Activated naive CD4-positive, alpha-beta T cell treated with anti-CD3 and anti-CD28 coated beads, Interleukin-2, amount 50 U/mL, for 24 hours (primary cell): Measurements from ENCODE around the gene NFATC3.

Experiments
- H3K27ac Mint-ChIP-seq: one replicate; pipeline ENCODE4 v1.8.0; 2021; ENCODE audit warnings: mild to moderate bottlenecking, mixed read lengths
- H3K27me3 Mint-ChIP-seq: one replicate; pipeline ENCODE4 v1.8.0; 2021; ENCODE audit warnings: mixed read lengths
- H3K36me3 Mint-ChIP-seq: one replicate; pipeline ENCODE4 v1.8.0; 2021; ENCODE audit warnings: mixed read lengths
- H3K4me1 Mint-ChIP-seq: one replicate; pipeline ENCODE4 v1.8.0; 2021; ENCODE audit warnings: mixed read lengths
- H3K4me3 Mint-ChIP-seq: one replicate; pipeline ENCODE4 v1.8.0; 2021; ENCODE audit warnings: mild to moderate bottlenecking, mixed read lengths
- H3K9me3 Mint-ChIP-seq: one replicate; pipeline ENCODE4 v1.8.0; 2021; ENCODE audit warnings: mixed read lengths

Gene NFATC3

DNA sequence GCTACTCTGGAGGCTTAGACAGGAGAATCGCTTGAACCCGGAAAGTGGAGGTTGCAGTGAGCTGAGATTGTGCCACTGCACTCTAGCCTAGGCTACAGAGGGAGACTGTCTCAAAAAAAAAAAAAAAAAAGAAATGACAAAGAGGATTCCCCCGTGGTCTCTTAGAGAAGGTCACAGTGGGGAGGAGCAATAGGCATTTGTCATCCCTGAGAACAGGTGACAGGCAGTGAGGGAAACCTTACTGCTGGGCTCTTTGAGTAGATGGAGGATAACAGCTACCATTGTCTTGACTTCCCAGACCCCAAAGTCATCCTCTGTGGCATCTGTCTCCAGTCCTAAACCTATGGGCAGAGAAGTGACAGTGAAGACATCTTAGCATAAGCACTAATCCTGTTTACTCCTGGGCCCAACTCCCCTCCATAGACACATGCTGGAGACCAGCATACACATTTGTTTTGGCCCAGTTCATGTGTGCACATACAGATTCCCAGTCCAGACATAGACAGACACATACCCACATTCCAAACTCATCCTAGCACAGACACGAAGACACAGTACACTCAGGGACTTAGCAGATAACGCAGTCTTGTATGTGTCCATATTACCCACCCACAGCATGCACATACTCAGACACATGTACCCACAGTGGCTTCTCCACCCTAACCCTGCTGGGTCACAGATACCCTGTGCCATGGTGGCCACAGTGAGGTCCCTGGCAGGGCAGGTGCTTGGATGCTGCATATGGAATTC is 148.1 kb downstream of the NFATC3 start:
- Mint-ChIP-seq H3K36me3 (no peaks in the 10 kb centered on the region), H3K27me3 (no peaks in the 10 kb centered on the region), H3K27ac (no peak overlapping the region), H3K4me3 (no peak overlapping the region), H3K4me1 (peaks cover 34% of the 10 kb centered on the region), H3K9me3 (no peaks in the 10 kb centered on the region)

DNA sequence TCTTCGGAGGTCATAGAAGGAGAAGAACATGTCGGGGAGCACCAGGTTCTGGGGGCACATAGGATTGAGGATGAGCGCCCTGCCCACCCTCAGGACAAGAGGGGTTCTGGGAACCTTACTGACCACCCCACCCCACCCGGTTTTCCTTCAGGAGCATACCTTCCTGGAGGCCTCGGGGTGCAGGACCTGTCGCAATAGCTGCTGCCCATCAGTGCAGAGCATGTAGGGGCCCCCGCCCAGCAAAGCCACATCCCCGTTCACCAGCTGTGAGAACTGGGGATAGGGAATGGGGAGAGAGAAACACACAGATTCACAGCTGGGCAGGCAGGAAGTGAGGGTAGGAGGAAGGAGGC is 148.6 kb downstream of the NFATC3 start:
- H3K27ac Mint-ChIP-seq = no peak overlapping the region
- H3K4me3 Mint-ChIP-seq = no peak overlapping the region
- H3K9me3 Mint-ChIP-seq = no peaks in the 10 kb centered on the region
- H3K27me3 Mint-ChIP-seq = no peaks in the 10 kb centered on the region
- peaks cover 38% of the 10 kb centered on the region for H3K4me1 Mint-ChIP-seq
- H3K36me3 Mint-ChIP-seq = no peaks in the 10 kb centered on the region

DNA sequence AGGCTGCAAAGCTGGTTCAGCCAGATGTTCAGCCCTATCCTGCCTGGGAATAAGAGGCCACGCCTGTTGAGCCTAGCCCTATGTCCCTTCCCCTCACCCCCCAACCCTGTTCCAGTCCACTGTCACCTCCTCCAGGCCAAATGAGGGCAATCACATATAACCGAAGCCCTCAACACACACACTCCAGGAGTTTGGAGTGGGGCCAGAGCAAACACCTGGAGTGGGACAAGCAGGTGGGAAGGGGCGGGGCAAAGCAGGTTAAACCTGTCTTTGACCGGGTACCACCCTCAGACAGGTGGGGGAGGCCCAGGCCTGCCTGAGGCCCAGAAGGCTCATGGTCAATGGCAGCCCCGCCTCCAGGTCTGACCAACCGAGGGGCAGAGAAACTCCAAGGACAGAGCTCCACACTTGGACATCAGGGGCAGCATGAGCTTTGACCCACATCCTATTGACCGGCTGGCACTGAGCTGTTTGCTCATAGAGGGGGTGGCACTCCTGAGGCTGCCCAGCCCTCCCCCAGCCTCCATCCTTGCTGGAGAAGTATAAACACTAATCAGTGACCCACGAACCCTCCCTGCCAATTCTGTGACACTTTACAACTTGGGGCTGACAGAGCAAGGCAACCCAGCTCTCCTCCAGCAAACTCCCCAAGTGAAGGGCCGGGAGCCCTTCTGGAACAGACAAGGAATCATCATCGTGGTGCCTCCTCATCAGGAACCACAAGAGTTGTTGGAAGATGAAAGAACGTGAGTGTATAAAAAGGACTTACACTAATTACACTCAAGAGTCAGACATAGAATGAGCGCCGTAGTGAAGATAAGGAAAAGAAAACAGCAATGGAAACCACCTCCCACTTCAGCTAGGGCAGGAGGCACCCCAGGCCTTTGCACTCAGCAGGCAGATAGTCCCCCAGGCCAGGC is 149.3 kb downstream of the NFATC3 start:
- H3K27ac Mint-ChIP-seq = peak overlapping the region; percentile 92

DNA sequence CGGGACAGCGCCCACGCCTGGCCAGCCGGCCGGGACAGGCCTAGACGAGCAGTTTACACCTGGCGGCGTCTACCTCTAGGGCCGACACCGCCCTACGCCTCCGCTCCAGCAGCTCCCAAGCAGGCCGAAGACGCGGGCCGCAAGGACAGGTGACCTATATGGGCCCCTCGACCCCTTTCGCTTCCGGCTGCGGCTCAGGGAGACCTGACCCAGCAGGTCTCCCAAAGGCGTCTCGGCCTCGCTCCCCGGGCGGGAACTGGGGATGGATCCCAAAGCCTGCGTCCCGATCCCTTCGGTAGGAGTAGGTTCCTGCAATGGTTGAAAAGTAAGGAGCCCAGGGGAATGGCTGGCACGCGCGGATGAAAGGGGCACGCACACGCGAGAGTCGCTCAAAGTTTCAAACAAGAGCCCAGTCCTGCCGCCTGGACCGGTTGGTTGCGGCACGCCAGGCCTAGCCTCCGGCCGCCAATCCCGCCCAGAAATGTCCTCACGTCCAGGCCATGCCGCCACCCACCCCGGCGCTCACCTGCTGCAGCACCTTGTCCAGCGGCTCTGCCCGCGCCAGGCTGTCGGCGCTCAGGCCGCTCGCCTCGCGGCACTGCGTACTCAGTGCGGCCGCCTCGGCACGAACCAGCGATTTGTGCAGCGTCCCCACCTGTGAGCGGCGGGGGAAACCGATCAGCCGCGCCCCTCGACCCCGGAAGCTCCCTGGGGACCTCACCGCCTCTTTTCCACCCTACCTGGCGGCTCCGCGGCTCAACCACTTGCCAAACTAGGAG is 150.1 kb downstream of the NFATC3 start:
- no peaks in the 10 kb centered on the region for H3K36me3 Mint-ChIP-seq
- H3K27me3 Mint-ChIP-seq = no peaks in the 10 kb centered on the region
- H3K27ac Mint-ChIP-seq = peak overlapping the region; percentile 46
- no peaks in the 10 kb centered on the region for H3K9me3 Mint-ChIP-seq
- H3K4me3 Mint-ChIP-seq = peak overlapping the region; percentile 7
- H3K4me1 Mint-ChIP-seq = peaks cover 34% of the 10 kb centered on the region

More for the DNA sequence above, 149.3 kb downstream of the NFATC3 start:
- Mint-ChIP-seq H3K4me1 (peaks cover 36% of the 10 kb centered on the region), H3K36me3 (no peaks in the 10 kb centered on the region), H3K4me3 (peak overlapping the region; percentile 23), H3K27me3 (no peaks in the 10 kb centered on the region), H3K9me3 (no peaks in the 10 kb centered on the region)

DNA sequence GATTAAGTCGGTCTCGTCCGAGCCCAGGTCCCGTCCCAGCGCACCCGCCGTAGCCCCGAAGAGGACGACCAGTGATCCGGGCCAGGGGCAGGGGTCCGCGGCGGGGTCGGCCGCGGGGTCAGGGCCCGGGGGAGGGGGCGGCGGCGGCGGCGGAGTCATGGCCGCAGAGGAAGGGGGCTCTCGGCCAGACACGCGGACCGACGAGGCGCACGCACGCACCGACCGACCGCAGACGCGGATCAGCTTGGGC is 150.6 kb downstream of the NFATC3 start, which contains the start of gene ESRP2:
TSS of gene ESRP2 (minus strand) at position 241 of the 250 bp plus-strand sequence. CDS start at position 159, 82 bp downstream.
- no peaks in the 10 kb centered on the region for H3K36me3 Mint-ChIP-seq
- no peaks in the 10 kb centered on the region for H3K9me3 Mint-ChIP-seq
- peak within 1 kb of the TSS; percentile 95 for H3K4me3 Mint-ChIP-seq
- H3K27me3 Mint-ChIP-seq = no peaks in the 10 kb centered on the region
- peak within 1 kb of the TSS; percentile 89 for H3K27ac Mint-ChIP-seq
- peaks cover 34% of the 10 kb centered on the region for H3K4me1 Mint-ChIP-seq

DNA sequence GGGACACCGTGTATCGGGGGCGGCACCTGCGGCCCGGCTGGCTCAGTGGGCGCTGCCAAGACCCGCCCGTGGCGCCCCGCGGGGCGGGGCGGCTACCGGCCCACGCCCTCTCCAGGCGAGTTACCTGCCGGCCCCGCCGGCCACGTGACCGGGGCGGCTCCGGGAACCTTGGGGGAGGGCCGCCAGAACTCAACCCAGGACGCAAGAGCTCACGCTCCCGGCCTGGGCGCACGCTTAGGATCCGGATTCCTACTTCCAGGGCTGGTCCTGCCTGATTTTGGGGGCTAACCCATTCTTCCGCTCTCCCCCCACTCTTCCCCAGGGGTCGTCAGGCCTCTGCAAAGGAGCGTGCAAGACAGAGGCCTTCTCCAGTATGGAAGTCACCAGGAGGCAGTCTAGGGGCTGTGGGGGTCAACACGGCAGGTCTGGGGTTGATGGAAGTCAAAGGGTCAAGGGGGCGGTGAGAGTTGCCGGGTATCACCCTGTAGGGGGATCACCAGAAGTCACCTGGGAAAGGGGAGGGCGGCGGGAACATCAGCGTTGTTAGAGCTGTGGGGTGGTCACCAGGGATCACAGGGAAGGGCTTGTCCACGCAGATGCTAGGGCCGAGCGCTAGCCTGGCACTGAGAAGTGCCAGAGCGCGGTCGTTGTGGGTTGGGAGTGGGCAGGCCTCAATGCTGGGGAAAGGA is 151.1 kb downstream of the NFATC3 start:
- Mint-ChIP-seq H3K27ac (peak overlapping the region; percentile 89), H3K4me3 (peak overlapping the region; percentile 95), H3K9me3 (no peaks in the 10 kb centered on the region), H3K27me3 (no peaks in the 10 kb centered on the region), H3K4me1 (peaks cover 34% of the 10 kb centered on the region), H3K36me3 (no peaks in the 10 kb centered on the region)

DNA sequence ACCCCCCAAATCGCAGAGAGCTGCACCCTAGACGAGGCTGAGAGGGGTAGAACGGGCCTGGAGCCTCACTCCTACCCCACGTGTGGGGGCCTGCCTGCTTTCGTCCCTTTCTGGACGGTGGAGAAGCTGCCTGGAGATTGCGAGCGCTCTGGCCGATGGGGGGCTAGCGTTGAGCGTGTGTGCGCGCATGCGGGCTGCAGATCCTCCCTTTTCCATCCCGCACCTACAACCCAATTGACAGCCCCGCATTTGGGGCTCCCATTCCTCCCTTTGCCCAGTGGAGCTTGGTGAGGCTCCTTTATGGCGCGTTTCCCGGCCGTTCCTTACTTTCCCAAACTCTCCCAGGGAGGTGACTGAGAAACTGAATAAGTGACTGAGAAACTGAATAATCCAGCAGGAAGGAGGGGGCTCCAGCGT is 151.7 kb downstream of the NFATC3 start:
- Mint-ChIP-seq H3K4me3 (peak overlapping the region; percentile 95), H3K36me3 (no peaks in the 10 kb centered on the region), H3K27ac (peak overlapping the region; percentile 89), H3K9me3 (no peaks in the 10 kb centered on the region), H3K27me3 (no peaks in the 10 kb centered on the region), H3K4me1 (peaks cover 34% of the 10 kb centered on the region)

DNA sequence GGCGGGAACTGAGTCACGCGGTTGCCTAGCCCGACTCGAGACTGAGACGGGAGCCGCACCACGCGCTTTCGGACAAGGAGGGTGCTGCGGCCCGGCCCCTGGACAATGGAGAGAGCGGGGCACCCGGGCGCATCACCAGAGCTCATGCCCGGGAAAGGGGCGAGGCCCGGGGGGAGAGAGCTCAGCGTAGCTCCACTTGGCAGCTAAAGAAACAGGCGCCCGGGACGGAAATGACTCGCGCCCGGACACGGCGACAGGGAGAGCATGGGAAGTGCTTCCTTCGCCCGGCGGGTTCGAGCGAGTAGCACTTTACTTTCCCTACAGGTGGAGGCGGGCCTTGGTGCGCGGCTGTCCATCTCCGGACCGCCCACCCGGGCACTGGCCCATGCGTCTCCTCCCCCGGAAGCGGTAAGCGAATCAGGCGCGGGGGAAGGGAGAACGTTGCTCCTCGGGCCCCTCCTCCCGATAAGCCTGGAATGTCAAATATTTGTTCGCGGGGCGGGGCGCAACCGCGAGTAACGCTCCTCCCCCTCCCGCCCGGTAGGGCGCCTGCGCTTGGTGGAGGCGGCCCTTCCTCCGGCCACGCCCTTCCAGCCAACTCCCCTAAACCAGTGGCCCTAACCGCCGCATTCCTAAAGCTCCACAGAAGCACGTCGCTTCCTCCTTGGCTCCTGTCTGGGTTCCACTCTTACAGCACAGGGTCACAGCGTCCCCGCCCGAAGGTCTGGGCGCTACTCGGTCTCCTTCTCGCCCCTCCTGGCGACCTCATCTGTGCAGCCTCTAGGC is 152.3 kb downstream of the NFATC3 start:
- H3K4me1 Mint-ChIP-seq = peaks cover 34% of the 10 kb centered on the region
- H3K36me3 Mint-ChIP-seq = no peaks in the 10 kb centered on the region
- no peaks in the 10 kb centered on the region for H3K27me3 Mint-ChIP-seq
- no peaks in the 10 kb centered on the region for H3K9me3 Mint-ChIP-seq
- peak overlapping the region; percentile 89 for H3K27ac Mint-ChIP-seq
- peak overlapping the region; percentile 95 for H3K4me3 Mint-ChIP-seq

DNA sequence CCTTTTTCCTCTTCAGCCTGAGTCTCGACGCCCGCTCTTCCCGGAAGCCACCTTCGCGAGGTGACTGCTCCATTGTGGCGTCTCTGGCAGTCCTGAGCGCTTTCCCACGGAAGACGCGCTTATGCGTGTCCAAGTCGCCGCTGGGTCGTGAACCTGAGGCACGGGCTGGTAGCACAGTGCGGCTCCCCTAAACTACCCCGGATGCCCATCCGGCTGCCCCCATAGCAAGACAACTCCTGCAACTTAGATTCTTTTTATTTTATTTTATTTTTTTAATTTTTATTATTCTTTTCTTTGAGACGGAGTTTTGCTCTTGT is 152.8 kb downstream of the NFATC3 start:
- Mint-ChIP-seq H3K27ac (peak overlapping the region; percentile 81), H3K36me3 (no peaks in the 10 kb centered on the region), H3K4me1 (peaks cover 34% of the 10 kb centered on the region), H3K27me3 (no peaks in the 10 kb centered on the region), H3K9me3 (no peaks in the 10 kb centered on the region), H3K4me3 (peak overlapping the region; percentile 95)

DNA sequence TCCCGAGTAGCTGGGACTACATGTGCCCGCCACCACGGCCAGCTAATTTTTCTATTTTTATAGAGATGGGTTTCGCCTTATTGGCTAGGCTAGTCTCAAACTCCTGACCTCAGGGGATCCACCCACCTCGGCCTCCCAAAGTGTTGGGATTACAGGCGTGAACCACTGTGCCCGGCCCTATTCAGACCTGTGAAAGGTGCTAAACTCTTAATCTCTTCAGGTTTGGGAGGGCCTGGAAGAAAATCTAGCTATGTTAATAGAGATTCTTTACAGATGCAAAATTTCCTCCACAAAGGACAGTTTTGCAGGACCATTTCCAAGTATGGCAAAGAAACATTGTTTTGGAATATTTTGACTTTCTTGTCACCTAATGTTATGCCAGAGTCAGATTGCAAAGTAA is 156.9 kb downstream of the NFATC3 start:
- H3K9me3 Mint-ChIP-seq = no peaks in the 10 kb centered on the region
- no peak overlapping the region for H3K27ac Mint-ChIP-seq
- no peak overlapping the region for H3K4me3 Mint-ChIP-seq
- H3K4me1 Mint-ChIP-seq = peaks cover 42% of the 10 kb centered on the region
- H3K27me3 Mint-ChIP-seq = no peaks in the 10 kb centered on the region
- no peaks in the 10 kb centered on the region for H3K36me3 Mint-ChIP-seq

DNA sequence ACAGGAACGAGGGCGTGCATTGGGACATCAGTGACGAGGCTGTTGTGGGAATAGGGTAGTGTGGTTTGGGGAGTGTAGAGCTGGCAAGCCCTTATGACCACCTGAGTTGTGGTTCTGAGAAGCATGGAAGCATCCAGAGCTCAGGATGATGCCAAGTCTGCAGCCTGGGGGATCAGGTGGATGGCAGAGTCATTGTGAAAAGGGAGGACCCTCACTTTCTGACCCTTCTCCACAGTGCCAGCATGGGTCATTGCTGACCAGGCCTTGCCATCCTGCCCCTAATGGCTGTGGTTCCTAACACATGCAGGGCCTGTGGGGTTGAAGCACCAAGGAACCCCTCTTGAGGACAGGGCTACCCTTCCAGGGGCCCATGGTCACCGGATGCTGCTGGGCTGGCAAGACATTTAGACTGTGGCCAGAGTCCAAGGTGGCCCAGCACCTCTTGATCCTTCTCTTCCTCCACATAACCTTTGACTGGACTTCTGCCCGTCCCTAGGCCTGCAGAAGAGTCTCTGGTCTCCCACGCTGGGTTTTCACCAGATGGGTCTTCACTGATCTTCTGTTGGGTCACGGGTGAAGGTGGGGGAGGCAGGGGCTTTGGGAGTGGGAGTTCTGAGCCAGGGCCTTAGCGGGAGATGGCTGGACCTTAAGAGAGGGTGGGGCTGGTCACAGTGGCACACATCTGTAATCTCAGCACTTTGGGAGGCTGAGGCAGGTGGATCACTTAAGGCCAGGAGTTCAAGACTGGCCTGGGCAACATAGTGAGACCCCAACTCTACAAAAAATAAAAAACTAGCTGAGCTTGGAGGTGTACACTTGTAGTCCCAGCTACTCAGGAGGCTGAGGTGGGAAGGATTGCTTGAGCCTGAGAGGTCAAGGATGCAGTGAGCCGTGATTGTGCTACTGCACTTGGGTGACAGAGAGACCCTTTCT is 158.0 kb downstream of the NFATC3 start:
- no peaks in the 10 kb centered on the region for H3K27me3 Mint-ChIP-seq
- no peak overlapping the region for H3K27ac Mint-ChIP-seq
- no peak overlapping the region for H3K4me3 Mint-ChIP-seq
- peaks cover 34% of the 10 kb centered on the region for H3K4me1 Mint-ChIP-seq
- no peaks in the 10 kb centered on the region for H3K9me3 Mint-ChIP-seq
- H3K36me3 Mint-ChIP-seq = no peaks in the 10 kb centered on the region

DNA sequence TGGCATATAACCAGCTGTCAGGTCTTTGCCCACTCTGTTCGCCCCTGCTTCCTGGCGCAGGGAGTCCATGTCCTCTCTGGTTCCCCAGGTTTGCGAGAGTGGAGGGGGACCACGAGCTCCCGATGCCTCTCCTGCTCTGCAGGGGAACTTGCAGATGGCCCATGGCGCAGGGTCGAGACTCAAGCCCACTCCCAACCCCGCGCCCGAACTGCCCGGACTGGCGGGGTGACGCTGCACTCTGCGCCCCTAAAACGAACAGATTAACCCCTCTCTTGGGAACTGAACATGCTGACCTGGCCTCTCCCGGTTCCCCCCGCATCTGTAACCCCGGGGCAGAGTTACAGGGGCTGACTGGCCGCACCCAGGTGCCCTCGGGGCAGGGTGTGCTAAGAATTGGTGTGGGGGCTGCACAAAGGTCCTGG is 159.3 kb downstream of the NFATC3 start:
- H3K4me1 Mint-ChIP-seq = peaks cover 28% of the 10 kb centered on the region
- no peaks in the 10 kb centered on the region for H3K9me3 Mint-ChIP-seq
- peak overlapping the region; percentile 79 for H3K27ac Mint-ChIP-seq
- no peaks in the 10 kb centered on the region for H3K36me3 Mint-ChIP-seq
- H3K4me3 Mint-ChIP-seq = peak overlapping the region; percentile 99
- no peaks in the 10 kb centered on the region for H3K27me3 Mint-ChIP-seq

DNA sequence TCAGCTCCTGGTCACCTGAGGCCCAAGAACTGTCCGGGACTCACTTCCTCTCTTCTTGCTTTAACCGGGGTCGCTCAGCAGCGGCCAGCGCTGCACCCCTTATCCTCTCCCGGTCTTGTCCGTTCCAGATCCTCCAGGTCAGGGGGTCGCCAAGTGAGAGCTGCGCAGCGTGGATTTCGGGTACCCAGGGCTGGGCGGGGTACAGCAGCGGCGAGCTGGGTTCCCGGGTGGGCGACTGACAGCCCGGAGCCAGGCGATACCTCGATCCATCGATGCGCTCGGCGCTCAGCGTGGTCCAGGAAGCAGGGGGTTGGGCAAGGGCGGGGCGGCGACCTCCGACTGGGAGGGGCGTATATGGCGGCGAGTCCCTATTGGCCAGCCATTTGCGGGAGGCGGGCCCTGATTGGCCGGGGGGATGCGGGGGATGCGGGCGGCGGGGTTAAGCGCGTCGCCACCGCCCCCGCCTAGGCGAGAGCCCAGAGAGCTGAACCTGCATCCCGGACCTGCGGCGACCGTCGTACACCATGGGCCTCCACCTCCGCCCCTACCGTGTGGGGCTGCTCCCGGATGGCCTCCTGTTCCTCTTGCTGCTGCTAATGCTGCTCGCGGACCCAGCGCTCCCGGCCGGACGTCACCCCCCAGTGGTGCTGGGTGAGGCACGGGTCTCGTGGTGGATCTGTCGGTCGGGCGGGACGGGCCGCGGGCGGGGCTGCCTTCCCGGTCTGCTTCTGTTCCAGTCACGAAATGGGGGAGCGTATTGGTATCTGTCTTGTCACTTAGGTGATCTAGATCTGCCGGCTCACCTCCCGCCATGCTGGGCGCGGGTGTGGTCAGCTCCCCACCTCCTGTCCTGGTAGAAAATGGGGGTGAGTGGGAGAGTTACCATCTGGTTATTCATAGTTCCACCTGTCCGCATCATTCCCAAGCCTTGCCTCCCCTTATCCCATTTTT is 160.0 kb downstream of the NFATC3 start, which contains the start of gene PLA2G15:
TSS of gene PLA2G15 (plus strand) at position 471 of the 951 bp plus-strand sequence. CDS start at position 525, 54 bp downstream.
- Mint-ChIP-seq H3K4me3 (peak within 1 kb of the TSS; percentile 99), H3K27ac (peak within 1 kb of the TSS; percentile 79), H3K27me3 (no peaks in the 10 kb centered on the region), H3K4me1 (peaks cover 28% of the 10 kb centered on the region), H3K36me3 (no peaks in the 10 kb centered on the region), H3K9me3 (no peaks in the 10 kb centered on the region)
